HG02943 (cell line): Measurements from ENCODE around the gene ADK.
"Not testable (repeated sequence)": the region's sequence is repeated elsewhere in the genome, so short reads cannot be mapped to it uniquely, and the experiment has no call there.

Source experiments
- ATAC-seq: cut with Tn5 transposase; IDR thresholded peaks from one replicate; pipeline ENCODE4 v1.9.1; 2021; ENCODE audit warnings: mild to moderate bottlenecking, low read depth, moderate library complexity; ENCODE audit not compliant: unreplicated experiment

The ADK gene

DNA sequence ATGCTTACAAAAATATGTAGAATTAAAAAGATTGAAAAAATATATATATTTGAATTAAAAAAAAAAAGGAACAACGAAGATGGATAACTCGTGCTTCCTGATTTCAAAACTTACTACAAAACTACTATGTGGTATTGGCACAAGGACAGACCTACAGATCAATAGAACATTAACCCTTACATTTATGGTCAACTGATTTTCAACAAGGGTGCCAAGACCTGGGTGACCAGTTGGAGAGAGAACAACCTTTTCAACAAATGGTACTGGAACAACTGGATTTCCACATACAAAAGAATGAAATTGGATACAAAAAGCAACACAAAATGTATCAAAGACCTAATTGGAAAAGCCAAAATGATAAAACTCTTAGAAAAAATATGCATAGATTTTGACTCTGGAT is 10.5 kb upstream of the ADK start:
- ATAC-seq: no peak

DNA sequence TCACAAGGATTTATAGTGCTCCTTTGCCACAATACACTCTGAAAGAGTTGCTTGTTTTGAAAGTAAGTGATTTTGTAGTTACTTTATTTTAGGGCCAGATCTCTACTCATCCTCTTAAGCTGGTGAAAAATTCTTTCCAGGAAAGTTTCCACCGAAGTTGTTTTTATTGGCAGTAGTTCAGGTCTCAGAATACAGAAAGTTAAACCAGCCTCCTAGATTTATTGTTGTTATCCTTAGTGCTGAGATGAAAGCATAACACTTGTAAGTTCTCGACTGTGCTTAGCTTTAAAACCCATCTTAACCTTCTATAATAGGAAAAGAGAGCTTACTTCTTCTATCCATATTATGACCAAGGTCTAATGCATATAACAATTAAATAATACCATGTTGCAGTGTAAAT is 5.9 kb upstream of the ADK start:
- ATAC-seq: no peak

DNA sequence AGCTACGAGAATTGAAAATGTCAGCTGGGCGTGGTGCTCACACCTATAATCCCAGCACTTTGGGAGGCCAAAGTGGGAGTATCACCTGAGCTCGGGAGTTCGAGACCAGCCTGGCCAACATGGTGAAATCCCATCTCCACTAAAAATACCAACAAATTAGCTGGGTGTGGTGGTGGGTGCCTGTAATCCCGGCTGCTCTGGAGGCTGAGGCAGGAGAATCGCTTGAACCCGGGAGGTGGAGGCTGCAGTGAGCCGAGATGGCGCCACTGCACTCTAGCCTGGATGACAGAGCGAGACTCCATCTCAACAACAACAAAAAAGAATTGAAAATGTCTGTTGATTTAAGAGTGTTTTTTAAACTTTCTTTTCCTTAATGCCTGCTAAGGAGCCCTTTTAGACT is 4.0 kb upstream of the ADK start:
- not testable (repeated sequence) for ATAC-seq

DNA sequence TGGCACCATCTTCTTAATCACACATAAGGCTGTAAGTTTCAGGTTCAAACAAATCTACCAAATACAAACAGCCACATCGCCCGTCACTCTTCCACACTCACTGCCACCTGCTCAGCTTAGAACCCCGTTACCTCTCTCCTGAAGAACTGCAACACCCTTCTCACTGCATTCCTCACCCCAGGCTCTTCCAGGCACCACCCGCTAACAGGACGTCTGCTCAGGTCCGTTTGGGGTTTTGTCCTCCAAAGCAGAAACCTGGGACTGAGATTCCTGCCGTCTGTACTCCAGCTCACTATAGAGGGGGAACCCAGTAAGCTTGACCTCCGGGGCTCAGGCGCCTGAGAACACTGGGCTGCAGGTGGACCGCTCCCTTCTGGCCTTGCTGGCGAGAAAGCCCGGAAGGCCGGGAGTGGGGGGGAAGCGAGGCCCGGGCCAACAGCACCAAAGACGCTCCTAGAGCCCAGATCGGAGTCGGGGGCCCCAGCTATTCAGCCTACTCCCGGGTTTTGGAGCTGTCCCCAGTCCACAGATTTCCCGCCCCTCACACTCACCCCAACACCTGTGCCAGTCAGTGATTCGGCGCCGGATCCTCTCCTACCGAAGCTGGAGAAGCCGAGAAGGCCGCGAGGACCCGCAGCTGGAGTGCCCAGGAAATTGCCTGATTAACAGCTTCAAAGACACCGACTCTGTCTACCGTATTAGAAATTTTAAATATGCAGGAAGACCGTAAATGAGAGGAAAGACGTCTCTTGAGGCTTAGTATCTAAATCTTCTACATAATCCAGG is 624 bp upstream of the ADK start, which contains the start of gene AP3M1:
AP3M1 (minus strand) TSS at position 625 of the 786 bp plus-strand sequence. CDS start 12,449 bp downstream, outside the sequence.
- ATAC-seq: peak; percentile 49

DNA sequence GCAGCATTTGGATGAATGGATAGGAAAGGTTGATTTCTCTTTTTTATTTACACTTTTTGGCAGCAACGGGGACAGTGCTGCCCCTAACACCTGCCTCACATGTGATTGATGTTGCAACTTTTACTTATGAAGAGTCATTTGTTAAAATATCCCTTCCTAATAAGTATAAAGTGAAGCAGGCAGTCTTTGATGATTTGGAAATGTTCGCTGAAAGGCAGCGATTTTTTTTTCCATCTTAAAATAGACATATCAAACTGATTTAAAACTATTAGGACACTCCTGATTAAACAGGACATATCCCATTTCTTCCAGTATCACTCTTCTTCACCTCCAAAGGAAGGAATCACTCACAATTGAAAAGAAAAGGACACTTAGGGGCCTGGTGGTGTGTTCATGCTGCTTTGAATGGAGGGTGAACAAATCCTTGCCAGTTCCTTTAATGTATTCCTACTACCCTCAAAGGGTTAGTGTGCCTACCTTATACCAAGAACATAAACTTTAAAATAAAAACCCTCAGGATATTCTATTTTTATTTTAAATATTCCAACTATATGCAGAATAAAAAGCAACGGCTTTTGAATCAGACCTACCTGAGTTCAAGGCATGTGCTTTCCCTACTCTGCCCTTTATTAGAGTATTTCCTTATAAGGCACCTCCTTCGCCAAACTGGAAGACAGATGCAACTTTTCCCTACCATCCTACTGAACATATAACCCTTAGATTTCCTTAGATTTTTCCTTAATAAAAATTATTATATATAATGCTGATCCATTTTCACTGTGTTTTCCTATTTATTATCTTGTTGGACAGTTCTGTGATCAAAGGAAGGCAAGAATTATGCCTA is 1.1 kb downstream of the ADK start:
- no peak for ATAC-seq

DNA sequence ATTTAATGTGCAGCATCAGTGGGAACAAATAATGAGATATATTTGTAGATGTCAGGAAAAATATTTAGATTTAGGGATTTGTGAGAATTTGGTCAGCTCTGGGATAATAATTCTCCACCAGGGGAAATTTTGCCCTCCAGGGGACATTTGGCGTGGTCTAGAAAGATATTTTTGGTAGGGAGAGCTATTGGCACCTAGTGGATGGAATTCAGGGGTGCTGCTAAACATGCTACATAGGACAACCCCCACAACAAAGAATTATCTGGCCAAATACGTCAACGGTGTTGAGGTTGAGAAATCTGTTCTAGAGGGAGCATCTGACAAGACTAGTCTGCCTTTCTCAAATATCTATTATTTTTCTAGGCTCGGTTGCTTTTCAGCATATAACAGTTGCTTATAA is 2.1 kb downstream of the ADK start:
- no peak for ATAC-seq

DNA sequence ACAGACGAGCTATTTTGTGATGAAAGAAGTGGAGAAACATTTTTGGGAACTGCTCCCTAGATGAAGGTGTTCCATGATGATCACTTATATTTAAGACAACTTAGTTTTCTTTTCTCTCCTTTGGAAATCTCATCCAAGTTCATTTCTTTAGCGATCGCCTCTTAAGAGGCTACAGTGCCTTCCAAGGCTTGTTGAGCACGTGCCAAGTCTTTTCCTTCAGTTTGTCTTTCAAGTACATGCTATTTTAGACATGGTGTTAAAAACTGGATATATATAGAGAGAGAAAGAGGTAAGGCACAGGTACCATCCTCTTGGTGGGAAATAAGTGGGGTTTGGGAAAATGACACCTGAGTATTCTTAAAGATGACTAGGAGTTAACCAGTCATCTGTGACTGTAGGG is 2.7 kb downstream of the ADK start:
- no peak for ATAC-seq

DNA sequence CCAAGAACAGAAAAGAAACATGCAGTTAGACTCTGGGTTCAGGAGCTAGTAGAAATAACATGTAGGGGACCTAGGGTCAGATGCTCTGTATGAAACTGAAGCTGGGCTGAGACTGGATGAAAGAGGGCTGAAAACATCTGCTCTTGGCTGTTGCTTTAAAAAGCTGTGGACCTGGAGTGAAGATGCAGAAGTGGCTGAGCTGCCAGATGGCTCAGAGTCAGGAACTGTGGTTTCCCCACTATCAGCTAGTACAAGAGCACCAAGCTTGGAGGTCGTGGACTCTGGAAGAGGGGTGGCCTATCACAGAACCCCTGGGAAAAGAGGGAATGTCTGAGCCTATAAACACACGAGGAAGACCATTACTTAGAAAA is 5.9 kb downstream of the ADK start:
- ATAC-seq: no peak

DNA sequence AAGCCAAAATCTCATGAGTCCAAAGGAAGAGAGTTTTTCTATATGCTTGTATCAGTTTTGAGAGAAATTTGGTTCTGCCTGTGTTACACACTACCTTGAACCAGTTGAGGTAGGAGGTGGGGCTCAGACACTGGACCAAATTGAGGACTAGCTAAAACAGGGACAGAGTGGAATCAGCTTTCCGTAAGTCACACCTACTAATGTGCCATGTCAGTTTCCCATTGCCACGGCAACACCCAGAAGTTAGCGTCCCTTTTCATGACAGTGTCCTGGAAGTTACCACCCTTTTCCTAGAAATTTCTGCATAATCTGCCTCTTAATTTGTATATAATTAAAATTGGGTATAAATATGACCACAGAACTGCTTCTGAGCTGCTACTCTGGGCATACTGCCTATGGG is 9.0 kb downstream of the ADK start:
- no peak for ATAC-seq

DNA sequence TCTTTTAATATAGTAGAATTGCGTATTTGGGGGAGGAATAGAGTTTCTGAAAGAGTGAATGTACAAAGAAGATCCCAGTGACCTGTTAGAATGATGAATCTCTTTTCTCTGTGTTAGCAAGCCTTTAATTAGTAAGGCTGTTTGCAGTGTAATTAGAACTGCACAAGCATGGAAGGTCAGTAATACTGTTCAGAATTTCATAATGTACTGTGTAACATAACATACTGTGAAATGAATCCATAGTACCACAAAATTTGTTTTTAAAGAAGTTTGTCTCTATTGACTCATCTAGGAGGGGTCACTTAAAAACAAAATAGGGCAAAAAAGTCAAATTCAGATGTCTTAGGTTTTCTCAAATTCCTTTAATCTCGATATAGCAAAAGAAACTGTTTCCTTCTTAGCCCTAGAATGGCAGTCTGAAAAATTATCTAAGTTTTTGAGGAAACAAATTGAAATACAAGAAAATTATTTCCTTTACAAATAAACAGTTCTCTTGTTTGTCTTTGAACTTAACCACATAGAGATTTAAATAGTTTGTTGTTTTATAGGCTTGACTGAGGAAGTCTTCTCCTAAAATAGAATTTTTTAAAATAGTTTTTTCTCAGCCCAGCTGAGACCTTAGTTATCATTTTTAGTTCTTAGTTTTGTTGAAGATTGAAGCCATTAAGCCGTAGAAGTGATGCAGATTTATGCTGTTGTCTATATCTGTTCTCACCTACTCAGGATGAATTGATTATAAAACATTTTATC is 12.5 kb downstream of the ADK start:
- no peak for ATAC-seq

DNA sequence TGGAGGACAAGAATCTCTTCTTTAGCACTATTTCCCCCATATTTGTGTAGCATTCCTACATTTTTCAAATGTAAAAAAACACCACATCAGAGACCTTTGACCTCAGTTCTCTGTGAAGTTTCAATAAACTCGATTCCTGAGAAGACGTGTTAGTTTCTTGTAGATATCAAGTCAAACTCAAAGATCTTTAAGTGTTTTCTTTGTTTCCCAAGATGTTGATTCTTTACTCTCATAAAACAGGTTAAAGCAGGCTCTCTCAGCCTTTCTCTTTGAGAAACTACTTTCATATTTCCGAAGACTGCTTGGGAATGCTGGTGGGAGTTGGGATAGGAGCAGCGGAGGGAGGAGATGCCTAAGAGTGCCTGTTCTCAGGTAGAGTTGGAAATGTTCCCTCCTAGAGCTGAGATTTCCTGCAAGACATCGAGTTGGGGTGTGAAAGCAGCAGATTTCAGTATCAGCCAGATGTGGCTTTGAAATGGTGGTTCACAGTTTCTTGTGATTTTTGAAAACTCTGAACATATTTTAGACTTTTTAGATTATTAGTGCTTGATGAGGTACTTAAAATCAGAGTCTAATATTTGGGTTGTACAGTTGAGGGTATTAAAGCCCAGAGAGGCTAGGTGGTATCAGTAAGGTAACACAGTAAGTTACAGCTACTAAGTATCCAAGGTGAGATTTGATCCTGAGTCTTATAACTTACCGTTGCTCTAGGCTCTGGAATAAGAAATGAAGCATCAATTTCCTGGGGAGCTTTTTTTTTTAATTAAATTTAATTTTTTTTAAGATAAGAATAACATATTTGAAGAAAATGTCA is 13.9 kb downstream of the ADK start:
- ATAC-seq: no peak

DNA sequence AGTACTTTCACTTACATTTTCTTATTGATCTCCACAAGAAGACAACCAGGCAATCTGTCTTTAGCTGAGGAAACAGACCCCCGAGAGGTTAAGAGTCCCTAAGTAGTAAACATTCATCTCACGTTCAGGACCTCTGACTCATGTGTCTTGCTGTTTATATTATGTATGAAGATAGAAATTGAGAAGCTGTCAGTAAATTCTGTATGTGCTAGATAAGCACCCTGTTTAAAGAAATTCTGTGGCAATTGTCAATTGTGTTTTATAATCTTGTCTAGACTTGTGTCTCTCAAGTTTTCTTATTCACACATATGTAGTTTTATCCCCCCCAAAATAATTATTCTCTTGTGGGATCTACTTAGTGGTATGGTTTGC is 14.5 kb downstream of the ADK start:
- ATAC-seq: no peak

DNA sequence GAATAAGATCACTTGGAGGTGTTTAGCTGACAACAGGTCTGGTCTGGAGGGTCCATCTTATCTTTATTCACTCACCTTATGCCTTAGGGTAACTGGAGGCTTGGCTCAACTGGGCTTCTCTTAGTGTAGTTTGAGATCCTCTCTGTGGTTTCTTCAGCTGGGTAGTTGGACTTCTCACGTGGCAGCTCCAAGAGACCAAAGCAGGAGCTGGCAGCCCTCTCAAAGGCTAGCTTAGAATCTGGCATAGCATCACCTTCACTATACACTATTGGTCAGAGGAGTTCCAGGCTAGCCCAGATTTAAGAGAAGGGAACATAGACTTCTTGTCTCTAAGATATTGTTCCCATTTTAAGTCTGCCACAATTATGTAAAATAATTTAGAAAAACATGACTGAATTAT is 16.4 kb downstream of the ADK start:
- no peak for ATAC-seq

DNA sequence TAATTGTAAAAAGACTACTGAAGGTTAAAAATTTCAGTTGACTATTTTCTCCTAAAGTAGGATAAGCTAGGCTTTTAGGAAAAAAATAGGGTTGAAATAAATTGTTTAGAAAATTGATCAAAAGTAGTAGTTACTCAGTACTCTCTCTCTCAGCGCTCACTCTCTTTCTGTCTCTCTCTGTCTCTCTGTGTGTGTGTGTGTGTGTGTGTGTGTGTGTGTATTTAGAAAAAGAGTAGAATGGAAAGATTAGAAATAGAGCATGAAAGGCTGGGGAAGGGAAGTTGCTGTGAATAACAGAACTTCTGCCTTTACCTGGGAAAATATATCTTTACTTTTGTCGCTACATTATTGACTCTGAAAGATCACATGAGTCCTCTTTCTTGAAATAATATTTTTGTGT is 20.6 kb downstream of the ADK start:
- no peak for ATAC-seq

DNA sequence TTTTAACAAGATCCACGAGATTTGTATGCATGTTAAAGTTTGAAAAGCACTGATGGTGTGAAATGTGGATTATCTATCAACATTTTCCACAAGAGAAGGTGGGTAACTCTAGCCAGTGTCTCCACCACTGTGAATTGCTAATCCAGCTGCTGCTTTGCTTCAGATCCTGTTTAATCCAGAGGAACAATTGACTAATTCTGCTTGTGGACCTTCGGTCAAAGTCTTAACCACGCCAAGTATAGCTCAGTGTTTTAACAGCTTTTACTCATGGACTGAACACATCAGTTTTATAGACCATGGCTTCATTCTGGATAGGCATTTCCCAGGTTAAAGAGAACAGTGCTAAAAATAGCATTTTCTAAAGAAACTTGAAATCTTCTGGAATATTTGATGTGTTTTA is 23.5 kb downstream of the ADK start:
- no peak for ATAC-seq

DNA sequence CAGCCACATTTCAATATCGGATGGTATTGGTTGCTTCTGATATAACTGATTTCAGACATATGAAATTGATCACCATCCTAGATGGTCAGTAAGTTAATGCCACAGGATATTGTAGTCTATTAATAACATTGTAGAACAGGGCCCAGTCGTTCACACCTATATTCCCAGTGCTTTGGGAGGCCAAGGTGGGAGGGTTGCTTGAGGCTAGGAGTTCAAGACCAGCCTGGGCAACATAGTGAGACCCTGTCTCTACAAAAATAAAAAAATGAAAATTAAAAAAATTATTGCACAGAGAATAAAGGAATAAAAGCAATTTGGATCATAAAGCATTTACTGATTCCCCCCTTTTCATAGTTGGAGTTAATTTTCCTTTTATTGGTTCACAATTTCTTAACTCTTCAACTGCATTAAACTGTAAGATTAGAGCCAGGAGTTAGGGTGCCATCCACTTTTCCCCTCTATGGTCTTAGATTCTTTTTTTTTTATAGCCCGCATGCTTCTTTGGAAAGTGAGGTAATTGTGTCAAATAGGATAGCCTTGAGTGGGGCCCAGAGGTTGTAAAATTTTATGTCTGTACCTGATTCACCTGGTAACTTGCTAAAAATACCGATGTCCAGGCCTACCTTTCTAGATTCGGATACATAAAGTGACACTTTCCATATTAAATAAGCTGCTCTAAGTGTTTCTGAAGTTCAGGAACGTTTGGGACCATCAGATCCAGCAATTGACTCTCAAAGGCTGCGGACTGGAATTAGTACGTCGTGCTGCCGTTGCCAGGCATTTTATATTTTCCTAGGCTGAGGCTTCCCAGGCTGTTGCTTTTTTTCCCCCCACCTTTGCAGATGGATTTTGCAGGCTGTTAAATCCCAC is 24.7 kb downstream of the ADK start:
- no peak for ATAC-seq

DNA sequence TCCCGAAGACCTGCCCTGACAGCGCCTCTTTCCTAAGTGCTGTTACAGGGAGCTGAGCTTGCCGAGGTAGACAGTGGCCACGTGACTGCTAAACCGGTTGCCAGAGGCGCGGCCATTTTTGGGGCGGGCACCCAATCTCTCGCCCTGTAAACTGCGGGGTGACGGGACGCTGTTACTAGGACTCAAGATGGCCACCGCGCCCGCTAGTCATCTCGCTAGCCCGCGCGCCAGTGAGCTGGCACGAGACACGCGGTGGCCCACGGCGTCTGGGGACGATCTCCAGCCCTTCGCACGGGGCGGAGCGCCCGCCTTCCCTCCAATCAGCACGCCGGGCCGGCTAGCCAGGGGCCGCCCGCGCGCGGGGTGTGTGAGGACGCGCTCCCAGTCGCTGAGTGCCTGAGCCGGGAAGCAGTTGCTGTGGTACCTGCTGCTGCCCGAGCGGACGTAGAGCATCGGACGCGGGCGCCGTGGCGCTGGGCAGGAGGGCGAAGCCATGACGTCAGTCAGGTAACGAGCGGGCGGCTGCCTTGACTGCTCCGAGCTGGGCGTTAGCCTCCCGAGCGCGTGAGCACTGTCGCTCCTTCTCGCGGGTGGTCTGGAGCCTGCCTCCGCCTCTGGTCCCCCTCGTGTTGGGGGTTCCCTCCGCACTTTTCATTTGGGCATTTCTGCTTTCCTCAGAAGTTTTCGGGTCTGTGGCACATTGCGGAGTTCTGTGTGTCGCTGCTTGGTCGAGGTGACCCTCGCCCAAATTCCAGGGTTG is 25.5 kb downstream of the ADK start:
- ATAC-seq: peak; percentile 93

DNA sequence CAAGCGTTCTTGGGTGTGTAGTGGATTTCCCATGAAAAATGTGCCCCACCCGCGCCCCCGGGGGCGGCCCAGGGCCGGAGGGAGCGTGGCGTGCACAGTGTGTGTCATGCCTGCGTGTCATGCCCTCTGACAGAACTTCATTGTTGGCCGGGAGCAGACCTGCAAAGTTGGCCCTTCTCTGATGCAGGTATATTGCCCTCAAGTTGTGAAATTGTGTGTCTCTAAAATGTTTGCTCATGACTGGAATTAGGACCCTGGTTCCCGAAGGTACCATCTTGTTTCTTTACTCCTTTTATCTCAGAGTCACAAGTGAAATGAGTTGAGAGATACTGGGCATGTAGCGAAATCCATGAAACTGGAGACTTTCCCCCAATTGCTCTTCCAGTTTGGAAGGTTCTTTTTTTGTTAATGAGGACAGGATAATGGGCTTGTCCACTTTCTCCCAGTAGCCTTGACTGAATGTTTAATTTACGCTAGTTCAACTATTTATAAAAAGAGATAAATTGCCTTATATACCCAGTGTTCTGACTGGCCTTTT is 26.2 kb downstream of the ADK start:
- ATAC-seq: no peak
